MM.1S (cell line): ENCODE measurements around the gene FCHO2.

ENCODE experiments used
- DNase-seq: peaks from one replicate; pipeline ENCODE4 v3.0.0-alpha.2; 2015
- H2AFZ ChIP-seq: fragments of 300-600 bp; sonication (generic); 2 replicates; pipeline ENCODE4 v1.6.0; 2016; ENCODE audit warnings: antibody characterized with exemption, low read length
- H3F3A ChIP-seq: fragments of 300-600 bp; sonication (generic); 2 replicates; pipeline ENCODE4 v1.6.1; 2016; ENCODE audit warnings: mild to moderate bottlenecking, antibody characterized with exemption, low read length, moderate library complexity, mixed read lengths; ENCODE audit not compliant: insufficient read depth
- H3K27ac ChIP-seq: fragments of 300-600 bp; sonication (generic); 2 replicates; pipeline ENCODE4 v1.5.1; 2016; ENCODE audit warnings: mild to moderate bottlenecking, low read length
- H3K27me3 ChIP-seq: fragments of 300-600 bp; sonication (generic); replicated peaks from 2 replicates; pipeline ENCODE4 v1.6.0; 2016; ENCODE audit warnings: low read length; ENCODE audit not compliant: insufficient read depth
- H3K36me3 ChIP-seq: fragments of 300-600 bp; sonication (generic); replicated peaks from 2 replicates; pipeline ENCODE4 v1.6.1; 2016; ENCODE audit warnings: mild to moderate bottlenecking, low read length, mixed read lengths; ENCODE audit not compliant: insufficient read depth
- H3K4me1 ChIP-seq: fragments of 300-600 bp; sonication (generic); 2 replicates; pipeline ENCODE4 v1.6.1; 2016; ENCODE audit warnings: low read length, mixed read lengths
- H3K4me2 ChIP-seq: fragments of 300-600 bp; sonication (generic); 2 replicates; pipeline ENCODE4 v1.6.0; 2016; ENCODE audit warnings: low read depth, low read length
- H3K4me3 ChIP-seq: fragments of 300-600 bp; sonication (generic); 2 replicates; pipeline ENCODE4 v1.5.1; 2016; ENCODE audit warnings: low read length, mixed read lengths
- H3K79me2 ChIP-seq: fragments of 300-600 bp; sonication (generic); 2 replicates; pipeline ENCODE4 v1.6.1; 2016; ENCODE audit warnings: mixed run types, low read length, mixed read lengths
- H3K9ac ChIP-seq: fragments of 300-600 bp; sonication (generic); 2 replicates; pipeline ENCODE4 v1.6.1; 2016; ENCODE audit warnings: low read length, mixed read lengths
- H3K9me2 ChIP-seq: fragments of 300-600 bp; sonication (generic); replicated peaks from 2 replicates; pipeline ENCODE4 v1.6.1; 2016; ENCODE audit warnings: mild to moderate bottlenecking, low read length, mixed read lengths; ENCODE audit not compliant: insufficient read depth
- H3K9me3 ChIP-seq: fragments of 300-600 bp; sonication (generic); replicated peaks from 2 replicates; pipeline ENCODE4 v1.6.1; 2016; ENCODE audit warnings: mild to moderate bottlenecking, low read length, mixed read lengths; ENCODE audit not compliant: insufficient read depth
- H4K20me1 ChIP-seq: fragments of 300-600 bp; sonication (generic); 2 replicates; pipeline ENCODE4 v1.6.1; 2016; ENCODE audit warnings: mild to moderate bottlenecking, low read length, moderate library complexity, mixed read lengths; ENCODE audit not compliant: insufficient read depth
- CTCF ChIP-seq: fragments of 300-600 bp; sonication (generic); IDR thresholded peaks from 2 replicates; pipeline ENCODE4 v1.5.1; 2016; ENCODE audit warnings: antibody characterized with exemption, low read length, mixed read lengths
- EZH2 ChIP-seq: fragments of 300-600 bp; sonication (generic); optimal IDR thresholded peaks from 2 replicates; pipeline ENCODE3; 2017; ENCODE audit warnings: low read depth, mild to moderate bottlenecking, antibody characterized with exemption, low read length, mixed read lengths
- EZH2phosphoT487 ChIP-seq: fragments of 300-600 bp; sonication (generic); IDR thresholded peaks from 2 replicates; pipeline ENCODE4 v1.6.1; 2018; ENCODE audit warnings: antibody characterized with exemption, low read length

FCHO2 gene

GRCh38 chr5:73117088-73117740 lies 161.4 kb downstream of the FCHO2 start:
- no peaks in the 10 kb centered on the region for H3K9me3 ChIP-seq
- H3K4me1 ChIP-seq = no peaks in the 10 kb centered on the region
- TF ChIP-seq EZH2phosphoT487 (no peak), EZH2 (no peak), CTCF (no peak)
- no peaks in the 10 kb centered on the region for H4K20me1 ChIP-seq
- no peaks in the 10 kb centered on the region for H3K9me2 ChIP-seq
- DNase-seq = no peak
- no peak overlapping the region for H3K9ac ChIP-seq
- H2AFZ ChIP-seq = no peak overlapping the region
- H3K4me3 ChIP-seq = no peak overlapping the region
- no peak overlapping the region for H3K27ac ChIP-seq
- H3K4me2 ChIP-seq = no peak overlapping the region
- peaks cover 27% of the 10 kb centered on the region for H3K27me3 ChIP-seq
- H3K36me3 ChIP-seq = no peaks in the 10 kb centered on the region
- H3K79me2 ChIP-seq = no peaks in the 10 kb centered on the region
- H3F3A ChIP-seq = no peaks in the 10 kb centered on the region

DNA sequence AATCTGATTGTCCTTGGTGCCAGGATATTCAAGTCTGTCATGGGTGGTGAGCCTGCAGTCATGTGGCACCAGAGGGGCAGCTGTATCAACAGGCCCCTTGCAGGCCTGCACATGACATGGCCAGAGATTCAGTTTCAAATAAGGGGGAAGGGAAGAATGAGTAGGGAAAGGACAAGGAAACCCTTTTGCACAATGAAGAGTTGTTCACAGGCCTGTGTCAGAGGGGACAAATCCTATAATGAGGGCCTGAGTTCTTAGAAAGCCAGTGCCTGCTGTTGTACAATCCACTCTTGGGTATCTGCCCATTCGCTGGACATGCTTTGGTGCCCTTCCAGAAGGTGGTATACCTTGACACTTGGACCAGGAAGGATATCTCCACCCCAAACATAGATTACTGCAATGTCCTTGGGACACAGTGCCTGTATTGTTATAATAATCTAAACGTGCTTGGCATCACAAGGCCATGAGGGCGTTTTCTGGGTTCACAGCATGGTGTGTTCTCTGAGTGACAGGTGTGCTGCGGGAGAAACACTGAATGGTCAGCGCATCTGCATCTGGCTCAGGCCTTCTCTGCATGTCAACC lies 162.6 kb downstream of the FCHO2 start:
- no peaks in the 10 kb centered on the region for H3K9me2 ChIP-seq
- no peak overlapping the region for H3K27ac ChIP-seq
- DNase-seq = no peak

DNA sequence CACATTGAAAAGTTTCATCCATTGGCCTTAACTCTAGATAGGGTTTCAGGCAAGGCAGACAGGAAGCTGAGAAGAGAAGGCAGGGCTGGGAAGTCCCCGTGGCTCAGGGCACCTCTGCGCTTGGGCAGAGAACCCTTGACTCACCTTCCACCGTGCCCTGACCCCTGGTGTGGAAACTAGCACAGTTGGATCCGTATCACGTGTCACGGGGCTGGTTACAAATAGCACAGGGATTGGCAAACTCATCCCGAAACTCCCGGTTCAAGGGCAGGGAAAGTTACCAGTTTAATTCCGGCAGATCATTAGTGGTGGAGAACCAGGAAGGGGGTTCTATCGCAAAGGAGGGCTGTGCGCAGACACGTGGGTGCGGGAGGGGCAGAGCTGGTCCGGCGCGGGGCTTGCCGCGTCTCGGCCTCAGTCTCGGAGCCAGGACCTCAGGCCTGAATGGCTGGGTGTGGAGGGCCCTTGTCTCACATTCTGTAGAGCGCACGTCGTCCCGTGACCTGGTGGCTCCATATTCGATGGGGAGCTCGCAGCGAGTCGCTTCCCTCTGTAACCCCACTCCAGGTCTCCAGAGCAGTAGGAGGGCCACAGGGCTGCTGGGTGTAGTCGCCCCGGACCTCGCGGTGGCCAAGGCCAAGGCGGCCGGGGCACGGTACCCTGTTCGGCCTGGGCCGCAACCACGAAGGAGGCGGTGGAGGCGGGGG lies 163.8 kb downstream of the FCHO2 start:
- H3K4me3 ChIP-seq = no peak overlapping the region
- no peaks in the 10 kb centered on the region for H3K9me2 ChIP-seq
- no peak for DNase-seq
- H3K36me3 ChIP-seq = no peaks in the 10 kb centered on the region
- H4K20me1 ChIP-seq = no peaks in the 10 kb centered on the region
- H3K4me1 ChIP-seq = peaks cover 5% of the 10 kb centered on the region; the same call in 1 of the 2 replicates
- H3K79me2 ChIP-seq = no peaks in the 10 kb centered on the region
- no peaks in the 10 kb centered on the region for H3K9me3 ChIP-seq
- TF ChIP-seq EZH2phosphoT487 (no peak), CTCF (no peak), EZH2 (no peak)
- no peak overlapping the region for H2AFZ ChIP-seq
- H3K4me2 ChIP-seq = no peak overlapping the region
- H3K27me3 ChIP-seq = peaks cover 41% of the 10 kb centered on the region
- H3F3A ChIP-seq = no peaks in the 10 kb centered on the region
- H3K9ac ChIP-seq = no peak overlapping the region
- H3K27ac ChIP-seq = no peak overlapping the region

More for the DNA sequence above, 162.6 kb downstream of the FCHO2 start:
- Histone ChIP-seq H3F3A (no peaks in the 10 kb centered on the region), H3K36me3 (no peaks in the 10 kb centered on the region), H3K79me2 (no peaks in the 10 kb centered on the region), H3K4me1 (peaks cover 5% of the 10 kb centered on the region; the same call in 1 of the 2 replicates), H3K4me3 (no peak overlapping the region), H3K9me3 (no peaks in the 10 kb centered on the region), H3K4me2 (no peak overlapping the region), H3K9ac (no peak overlapping the region), H4K20me1 (no peaks in the 10 kb centered on the region), H3K27me3 (peaks cover 31% of the 10 kb centered on the region), H2AFZ (no peak overlapping the region)
- no peak for TF ChIP-seq EZH2
- TF ChIP-seq CTCF = no peak
- TF ChIP-seq EZH2phosphoT487 = no peak
